Smooth muscle cell (in vitro differentiated cells): ENCODE measurements around the gene METTL25B. TPM values are rescaled to one million over a fixed set of nuclear protein-coding genes. Genes with fewer than 3 reads are reported as not detected.
A peak's percentile ranks its signal among the peaks of the same experiment; 100 is the strongest.

Source experiments
- DNase-seq: peaks from one replicate; lab custom pipeline; 2025; ENCODE audit not compliant: unreplicated experiment; lab: John Stamatoyannopoulos, UW
- H2AFZ ChIP-seq: fragments of 200-600 bp; sonication (generic); 2 replicates; pipeline ENCODE4 v1.6.0; 2016; ENCODE audit warnings: antibody characterized with exemption, low read depth, mild to moderate bottlenecking
- H3F3A ChIP-seq: fragments of 200-600 bp; sonication (generic); 2 replicates; pipeline ENCODE4 v1.6.0; 2017; ENCODE audit warnings: antibody characterized with exemption, low read depth
- H3K27ac ChIP-seq: fragments of 200-600 bp; sonication (generic); 2 replicates; pipeline ENCODE4 v1.5.1; 2016; ENCODE audit warnings: low read depth, mild to moderate bottlenecking
- H3K27me3 ChIP-seq: fragments of 200-600 bp; sonication (generic); 2 replicates; pipeline ENCODE4 v1.6.1; 2016; ENCODE audit warnings: low read depth, mild to moderate bottlenecking
- H3K36me3 ChIP-seq: fragments of 200-600 bp; sonication (generic); 2 replicates; pipeline ENCODE4 v1.5.1; 2016; ENCODE audit warnings: low read depth
- H3K4me1 ChIP-seq: fragments of 200-600 bp; sonication (generic); 2 replicates; pipeline ENCODE4 v1.5.1; 2016; ENCODE audit warnings: low read depth
- H3K4me2 ChIP-seq: fragments of 200-600 bp; sonication (generic); 2 replicates; pipeline ENCODE4 v1.6.0; 2016; ENCODE audit warnings: mild to moderate bottlenecking
- H3K4me3 ChIP-seq: fragments of 200-600 bp; sonication (generic); 2 replicates; pipeline ENCODE4 v1.5.1; 2016; ENCODE audit warnings: mild to moderate bottlenecking
- H3K79me2 ChIP-seq: fragments of 200-600 bp; sonication (generic); 2 replicates; pipeline ENCODE4 v1.6.0; 2016; ENCODE audit warnings: low read depth, mild to moderate bottlenecking
- H3K9ac ChIP-seq: fragments of 200-600 bp; sonication (generic); 2 replicates; pipeline ENCODE4 v1.6.0; 2016; ENCODE audit warnings: low read depth
- H3K9me3 ChIP-seq: fragments of 200-600 bp; sonication (generic); replicated peaks from 2 replicates; pipeline ENCODE4 v1.5.1; 2016; ENCODE audit warnings: low read depth
- H4K20me1 ChIP-seq: fragments of 200-600 bp; sonication (generic); 2 replicates; pipeline ENCODE4 v1.6.0; 2016; ENCODE audit warnings: low read depth
- WGBS: methylation state at CpG from one replicate; pipeline ENCODE4 v1.1.7; 2016; ENCODE audit warnings: low lambda C conversion rate; 5-methylcytosine and 5-hydroxymethylcytosine counted together
- polyA plus RNA-seq: library from polyadenylated mRNA; unstranded; fragments of >200 nt; fragmentation: Nextera tagmentation; extraction: Ambion mirVana; gene quantifications from 2 replicates; pipeline ENCODE4 v1.2.1, GENCODE V29; 2016
- total RNA-seq: library from RNA; depleted of rRNA; stranded (reverse); fragments of >200 nt; gene quantifications from 2 replicates; pipeline ENCODE4 v1.2.3, GENCODE V29; 2014
- TF ChIP-seq, protein P1 (sequence below): fragments of 200-600 bp; sonication (generic); IDR thresholded peaks from 2 replicates; pipeline ENCODE4 v1.5.1; 2017; ENCODE audit warnings: borderline replicate concordance, mild to moderate bottlenecking, antibody characterized with exemption; ENCODE audit not compliant: insufficient read depth, poor library complexity, severe bottlenecking

The METTL25B gene
- total and polyA plus RNA-seq, 2 experiments from 2014 or later: 11.0 to 17.5 TPM

DNA sequence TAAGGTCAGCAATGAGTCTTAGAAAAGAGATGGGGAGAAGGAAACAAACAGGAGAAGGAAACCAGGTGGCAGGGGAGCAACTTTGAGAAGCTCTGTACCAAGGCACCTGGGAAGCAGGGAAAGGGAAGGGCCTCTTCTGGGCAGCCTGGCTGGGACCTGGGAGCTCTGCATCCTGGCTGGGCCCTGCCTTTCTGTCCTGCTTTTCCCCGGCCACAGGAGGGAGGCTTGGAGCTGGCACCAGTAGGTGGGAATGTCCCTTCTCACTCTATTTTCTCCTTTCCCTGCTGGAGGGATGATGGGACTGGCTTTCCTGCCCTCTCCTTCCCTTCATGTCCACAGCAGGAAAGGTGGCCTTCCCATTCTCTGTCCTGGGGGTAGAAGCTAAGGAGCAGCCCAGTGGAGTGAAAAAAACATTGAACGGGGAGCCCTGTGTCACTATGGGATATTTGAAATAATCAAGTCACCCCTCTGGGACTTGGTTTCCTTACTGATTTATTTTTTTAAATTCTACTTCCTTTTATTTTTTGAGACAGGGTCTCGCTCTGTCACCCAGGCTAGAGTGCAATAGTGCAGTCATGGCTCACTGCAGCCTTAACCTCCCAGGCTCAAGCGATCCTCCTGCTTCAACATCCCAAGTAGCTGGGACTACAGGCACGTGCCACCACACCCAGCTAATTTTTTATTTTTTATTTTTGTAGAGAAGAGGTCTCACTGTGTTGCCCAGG, 45.9 kb upstream of the METTL25B start:
- TF ChIP-seq, protein P1, sequence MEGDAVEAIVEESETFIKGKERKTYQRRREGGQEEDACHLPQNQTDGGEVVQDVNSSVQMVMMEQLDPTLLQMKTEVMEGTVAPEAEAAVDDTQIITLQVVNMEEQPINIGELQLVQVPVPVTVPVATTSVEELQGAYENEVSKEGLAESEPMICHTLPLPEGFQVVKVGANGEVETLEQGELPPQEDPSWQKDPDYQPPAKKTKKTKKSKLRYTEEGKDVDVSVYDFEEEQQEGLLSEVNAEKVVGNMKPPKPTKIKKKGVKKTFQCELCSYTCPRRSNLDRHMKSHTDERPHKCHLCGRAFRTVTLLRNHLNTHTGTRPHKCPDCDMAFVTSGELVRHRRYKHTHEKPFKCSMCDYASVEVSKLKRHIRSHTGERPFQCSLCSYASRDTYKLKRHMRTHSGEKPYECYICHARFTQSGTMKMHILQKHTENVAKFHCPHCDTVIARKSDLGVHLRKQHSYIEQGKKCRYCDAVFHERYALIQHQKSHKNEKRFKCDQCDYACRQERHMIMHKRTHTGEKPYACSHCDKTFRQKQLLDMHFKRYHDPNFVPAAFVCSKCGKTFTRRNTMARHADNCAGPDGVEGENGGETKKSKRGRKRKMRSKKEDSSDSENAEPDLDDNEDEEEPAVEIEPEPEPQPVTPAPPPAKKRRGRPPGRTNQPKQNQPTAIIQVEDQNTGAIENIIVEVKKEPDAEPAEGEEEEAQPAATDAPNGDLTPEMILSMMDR: no peak

GRCh38 chr1:156684227-156684782, 44.0 kb upstream of the METTL25B start:
- Histone ChIP-seq H3K4me3 (no peak overlapping the region), H3F3A (no peaks in the 10 kb centered on the region), H4K20me1 (no peaks in the 10 kb centered on the region), H3K9ac (no peak overlapping the region), H3K27me3 (no peaks in the 10 kb centered on the region), H3K4me1 (no peaks in the 10 kb centered on the region), H3K79me2 (no peaks in the 10 kb centered on the region), H3K36me3 (no peaks in the 10 kb centered on the region), H3K27ac (no peak overlapping the region), H3K9me3 (no peaks in the 10 kb centered on the region), H3K4me2 (no peak overlapping the region), H2AFZ (no peak overlapping the region)
- no peak for DNase-seq
- 67% methylated on average over 5 of the region's 5 CpGs for WGBS
- TF ChIP-seq, protein P1: no peak

More for the DNA sequence above, 45.9 kb upstream of the METTL25B start:
- H3K27me3 ChIP-seq: no peaks in the 10 kb centered on the region
- H3K4me1 ChIP-seq: peaks cover 4% of the 10 kb centered on the region
- no peaks in the 10 kb centered on the region for H3K9me3 ChIP-seq
- no peak overlapping the region for H3K27ac ChIP-seq
- no peaks in the 10 kb centered on the region for H4K20me1 ChIP-seq
- 68% methylated on average over 5 of the region's 5 CpGs for WGBS
- H3K79me2 ChIP-seq: no peaks in the 10 kb centered on the region
- H2AFZ ChIP-seq: no peak overlapping the region
- no peak overlapping the region for H3K9ac ChIP-seq
- DNase-seq: no peak
- H3K4me3 ChIP-seq: no peak overlapping the region
- H3K4me2 ChIP-seq: no peak overlapping the region
- H3K36me3 ChIP-seq: no peaks in the 10 kb centered on the region
- H3F3A ChIP-seq: no peaks in the 10 kb centered on the region

- 3% methylated on average over 23 of the region's 23 CpGs for WGBS
- DNase-seq: peak; percentile 63
Measured at GRCh38 chr1:156689035-156689952, 39.0 kb upstream of the METTL25B start.

More at GRCh38 chr1:156689035-156689952, 39.0 kb upstream of the METTL25B start:
- no peak overlapping the region for H3K27ac ChIP-seq
- H3K4me1 ChIP-seq: peaks cover 41% of the 10 kb centered on the region
- peak overlapping the region; percentile 90 for H2AFZ ChIP-seq
- H3K9me3 ChIP-seq: no peaks in the 10 kb centered on the region
- H3K79me2 ChIP-seq: no peaks in the 10 kb centered on the region
- TF ChIP-seq, protein P1: peak; percentile 91
- peak overlapping the region; percentile 85 for H3K4me2 ChIP-seq
- peak overlapping the region; percentile 43 for H3K4me3 ChIP-seq
- no peaks in the 10 kb centered on the region for H4K20me1 ChIP-seq
- H3K27me3 ChIP-seq: no peaks in the 10 kb centered on the region
- peaks cover 5% of the 10 kb centered on the region for H3F3A ChIP-seq
- H3K36me3 ChIP-seq: no peaks in the 10 kb centered on the region
- H3K9ac ChIP-seq: no peak overlapping the region
